Glutamatergic neuron (in vitro differentiated cells): ENCODE results near the gene CCDC66. TPM values are rescaled to one million over a fixed set of nuclear protein-coding genes. Genes with fewer than 3 reads are reported as not detected.

Source experiments
- DNase-seq: peaks from one replicate; pipeline ENCODE4 v3.0.0; 2022
- H3K27ac Mint-ChIP-seq: one replicate; pipeline ENCODE4 v1.8.0; 2020; ENCODE audit warnings: mild to moderate bottlenecking, mixed read lengths, inconsistent platforms; ENCODE audit not compliant: unreplicated experiment
- H3K27me3 Mint-ChIP-seq: one replicate; pipeline ENCODE4 v1.8.0; 2020; ENCODE audit warnings: mild to moderate bottlenecking, moderate library complexity, mixed read lengths, inconsistent platforms; ENCODE audit not compliant: unreplicated experiment
- H3K36me3 Mint-ChIP-seq: one replicate; pipeline ENCODE4 v1.8.0; 2020; ENCODE audit warnings: mild to moderate bottlenecking, mixed read lengths, inconsistent platforms; ENCODE audit not compliant: unreplicated experiment
- H3K4me1 Mint-ChIP-seq: one replicate; pipeline ENCODE4 v1.8.0; 2020; ENCODE audit warnings: mild to moderate bottlenecking, low read depth, mixed read lengths, inconsistent platforms; ENCODE audit not compliant: unreplicated experiment
- H3K4me3 Mint-ChIP-seq: one replicate; pipeline ENCODE4 v1.8.0; 2020; ENCODE audit warnings: mild to moderate bottlenecking, mixed read lengths, inconsistent platforms; ENCODE audit not compliant: unreplicated experiment
- H3K9me3 Mint-ChIP-seq: one replicate; pipeline ENCODE4 v1.8.0; 2020; ENCODE audit warnings: mild to moderate bottlenecking, moderate library complexity, mixed read lengths, inconsistent platforms; ENCODE audit not compliant: unreplicated experiment
- total RNA-seq: library from RNA; stranded (reverse); fragmentation: NEBNext Ultra II Directional; extraction: Animal tissue kit (Norgen Biotek cat#: 25700); gene quantifications from one replicate; pipeline ENCODE4 v1.2.1, GENCODE V29; 2021; ENCODE audit not compliant: unreplicated experiment
- TF ChIP-seq, protein P1 (sequence below): fragments of 200-600 bp; sonication (generic); IDR thresholded peaks from one replicate; pipeline ENCODE4 v1.5.0; 2021; ENCODE audit not compliant: partially characterized antibody, unreplicated experiment

CCDC66 gene
- total RNA-seq, 1 donor from 2014 or later = 23.8 TPM

DNA sequence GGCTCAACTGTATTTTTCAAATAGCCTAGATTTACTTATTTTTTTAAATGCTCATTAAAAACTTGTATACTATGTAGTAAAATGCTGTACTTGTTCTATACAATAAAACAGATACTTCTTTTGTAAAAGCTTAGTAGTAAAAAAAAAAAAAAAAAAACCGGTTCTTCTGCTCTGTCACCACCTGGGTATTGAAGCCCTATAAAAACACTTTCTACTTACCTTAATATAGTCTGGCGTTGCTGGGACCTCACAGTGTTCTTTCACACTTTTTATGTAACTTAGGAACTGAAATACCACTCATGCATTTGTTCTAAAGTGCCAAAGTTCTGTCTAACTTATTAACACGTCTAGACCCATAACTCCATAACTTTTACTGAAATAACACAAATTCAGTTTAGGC, 64.7 kb downstream of the CCDC66 start:
- Mint-ChIP-seq H3K27ac (no peak overlapping the region), H3K27me3 (no peaks in the 10 kb centered on the region), H3K36me3 (no peaks in the 10 kb centered on the region), H3K4me3 (no peak overlapping the region), H3K4me1 (no peaks in the 10 kb centered on the region), H3K9me3 (peaks cover 3% of the 10 kb centered on the region)
- no peak for DNase-seq
- TF ChIP-seq, protein P1, sequence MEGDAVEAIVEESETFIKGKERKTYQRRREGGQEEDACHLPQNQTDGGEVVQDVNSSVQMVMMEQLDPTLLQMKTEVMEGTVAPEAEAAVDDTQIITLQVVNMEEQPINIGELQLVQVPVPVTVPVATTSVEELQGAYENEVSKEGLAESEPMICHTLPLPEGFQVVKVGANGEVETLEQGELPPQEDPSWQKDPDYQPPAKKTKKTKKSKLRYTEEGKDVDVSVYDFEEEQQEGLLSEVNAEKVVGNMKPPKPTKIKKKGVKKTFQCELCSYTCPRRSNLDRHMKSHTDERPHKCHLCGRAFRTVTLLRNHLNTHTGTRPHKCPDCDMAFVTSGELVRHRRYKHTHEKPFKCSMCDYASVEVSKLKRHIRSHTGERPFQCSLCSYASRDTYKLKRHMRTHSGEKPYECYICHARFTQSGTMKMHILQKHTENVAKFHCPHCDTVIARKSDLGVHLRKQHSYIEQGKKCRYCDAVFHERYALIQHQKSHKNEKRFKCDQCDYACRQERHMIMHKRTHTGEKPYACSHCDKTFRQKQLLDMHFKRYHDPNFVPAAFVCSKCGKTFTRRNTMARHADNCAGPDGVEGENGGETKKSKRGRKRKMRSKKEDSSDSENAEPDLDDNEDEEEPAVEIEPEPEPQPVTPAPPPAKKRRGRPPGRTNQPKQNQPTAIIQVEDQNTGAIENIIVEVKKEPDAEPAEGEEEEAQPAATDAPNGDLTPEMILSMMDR = no peak

DNA sequence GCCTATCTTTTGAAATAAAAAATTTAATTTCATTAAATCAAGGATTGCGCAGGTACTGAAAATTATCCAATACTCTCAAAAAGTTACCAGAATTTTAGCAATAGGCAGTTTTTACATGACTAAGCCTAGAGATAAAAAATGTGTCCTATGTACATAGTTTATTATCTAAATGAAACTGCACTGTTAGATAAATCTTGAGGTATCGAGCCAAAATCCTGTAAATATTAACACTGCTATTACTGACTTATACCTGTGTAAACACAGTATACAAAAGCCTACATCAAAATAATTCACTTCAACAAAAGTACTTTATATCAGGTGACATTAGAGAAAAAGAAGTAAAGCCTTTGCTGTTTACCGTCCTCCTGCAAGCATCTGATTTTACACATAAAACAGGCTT, 65.4 kb downstream of the CCDC66 start:
- Mint-ChIP-seq H3K36me3 (no peaks in the 10 kb centered on the region), H3K27me3 (no peaks in the 10 kb centered on the region), H3K27ac (no peak overlapping the region), H3K4me3 (no peak overlapping the region), H3K9me3 (peaks cover 3% of the 10 kb centered on the region), H3K4me1 (no peaks in the 10 kb centered on the region)
- DNase-seq = no peak
- TF ChIP-seq, protein P1 = no peak

DNA sequence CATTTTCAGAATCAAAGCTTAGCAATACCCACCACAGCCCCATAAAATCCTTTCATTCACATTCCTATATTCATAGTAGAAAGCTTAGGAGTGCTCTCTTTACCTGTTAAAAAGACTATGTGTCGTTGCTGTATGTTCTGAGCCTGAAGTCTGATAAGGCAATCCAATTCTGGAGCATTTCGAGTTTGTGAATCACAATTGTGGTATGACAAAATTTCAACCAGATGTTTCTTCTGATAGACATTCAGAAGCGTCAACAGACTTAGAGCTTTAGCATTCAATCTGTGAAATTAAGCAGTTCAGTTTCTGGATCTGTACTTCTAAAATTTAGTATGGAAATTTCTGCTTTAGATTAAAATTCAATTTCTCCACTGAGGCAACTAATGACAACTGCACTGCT, 67.8 kb downstream of the CCDC66 start:
- Mint-ChIP-seq H3K27me3 (no peaks in the 10 kb centered on the region), H3K4me1 (no peaks in the 10 kb centered on the region), H3K9me3 (peaks cover 3% of the 10 kb centered on the region), H3K27ac (no peak overlapping the region), H3K4me3 (no peak overlapping the region), H3K36me3 (no peaks in the 10 kb centered on the region)
- TF ChIP-seq, protein P1 = no peak
- no peak for DNase-seq

DNA sequence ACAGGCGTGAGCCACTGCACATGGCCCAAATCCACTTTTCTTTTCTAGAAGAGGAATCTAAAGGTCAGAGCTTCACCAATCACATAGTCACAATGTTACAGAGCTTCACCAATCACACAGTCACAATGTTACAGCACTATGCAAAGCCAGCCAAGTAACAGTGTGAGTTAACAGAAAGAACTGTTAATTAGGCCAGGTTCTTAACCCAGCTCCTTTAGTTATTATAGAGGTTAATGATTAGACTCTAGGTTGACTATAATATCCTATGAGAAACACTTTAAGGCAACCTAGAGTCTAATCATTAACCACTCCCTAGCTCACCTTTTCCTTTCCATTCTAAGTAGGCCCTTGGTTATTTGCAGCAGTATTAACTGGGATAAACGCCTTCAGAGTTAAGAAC, 72.1 kb downstream of the CCDC66 start:
- H3K4me1 Mint-ChIP-seq = no peaks in the 10 kb centered on the region
- no peak overlapping the region for H3K4me3 Mint-ChIP-seq
- no peaks in the 10 kb centered on the region for H3K36me3 Mint-ChIP-seq
- H3K9me3 Mint-ChIP-seq = no peaks in the 10 kb centered on the region
- H3K27me3 Mint-ChIP-seq = no peaks in the 10 kb centered on the region
- no peak for DNase-seq
- no peak overlapping the region for H3K27ac Mint-ChIP-seq
- TF ChIP-seq, protein P1 = no peak

DNA sequence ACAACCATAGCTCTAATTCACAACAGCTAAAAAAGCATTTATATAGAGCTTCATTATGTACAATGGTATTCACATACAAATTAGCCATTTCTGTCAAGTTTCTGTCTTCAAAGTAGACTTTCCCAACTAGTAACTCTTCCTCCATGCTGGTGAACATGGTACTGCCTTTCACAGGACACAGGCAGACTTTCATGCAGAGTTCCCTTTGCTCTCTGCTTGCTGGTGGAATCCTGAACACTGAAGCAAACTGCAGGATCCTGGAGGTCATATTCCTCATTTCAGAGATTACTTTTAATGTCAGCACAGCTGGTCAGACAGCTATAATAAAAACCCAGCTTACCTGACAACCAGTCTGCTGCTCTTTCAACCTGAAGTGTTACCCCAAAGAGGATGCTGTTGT, 72.5 kb downstream of the CCDC66 start:
- TF ChIP-seq, protein P1 = no peak

More for the DNA sequence above, 72.5 kb downstream of the CCDC66 start:
- H3K9me3 Mint-ChIP-seq = no peaks in the 10 kb centered on the region
- no peaks in the 10 kb centered on the region for H3K4me1 Mint-ChIP-seq
- no peaks in the 10 kb centered on the region for H3K27me3 Mint-ChIP-seq
- no peak overlapping the region for H3K4me3 Mint-ChIP-seq
- H3K27ac Mint-ChIP-seq = no peak overlapping the region
- DNase-seq = no peak
- no peaks in the 10 kb centered on the region for H3K36me3 Mint-ChIP-seq
